Panc1 (cell line): Measurements from ENCODE around the gene CHCHD10. TPM values are rescaled to one million over a fixed set of nuclear protein-coding genes. Genes with fewer than 3 reads are reported as not detected.

Experiments
- ATAC-seq: fragments of 200-7000 bp; cut with Tn5 transposase; 2 replicates; pipeline ENCODE4 v1.9.1; 2020; ENCODE audit warnings: mild to moderate bottlenecking, moderate library complexity
- BruUV-seq: library from RNA; stranded (reverse); fragments of 400-500 nt; replicated peaks from 2 replicates; lab custom pipeline; 2021; lab: Mats Ljungman, UMichigan
- CTCF ChIA-PET: fragments of 300-600 bp; sonication (Branson Sonifier 250); formaldehyde crosslinking; loops from one replicate; lab custom pipeline; 2022; ENCODE audit warnings: antibody characterized with exemption; lab: Charles Lee
- POLR2A ChIA-PET: fragments of 300-600 bp; sonication (Branson Sonifier 250); formaldehyde crosslinking; loops from one replicate; lab custom pipeline; 2022; ENCODE audit warnings: antibody characterized with exemption; lab: Charles Lee
- DNase-seq: peaks from one replicate; pipeline ENCODE4 v3.0.0-alpha.2; 2010; ENCODE audit warnings: low read depth, low spot score
- H3K27ac ChIP-seq: 2 replicates; pipeline ENCODE4 v1.5.1; 2011; ENCODE audit warnings: mild to moderate bottlenecking, low read length, inconsistent platforms
- H3K27me3 ChIP-seq: fragments of 200-500 bp; sonication (Bioruptor generic); 2 replicates; pipeline ENCODE4 v1.6.0; 2014; ENCODE audit warnings: low read length, inconsistent platforms; ENCODE audit not compliant: control insufficient read depth, insufficient read depth
- H3K36me3 ChIP-seq: fragments of 200-500 bp; sonication (Bioruptor generic); 2 replicates; pipeline ENCODE4 v1.5.1; 2014; ENCODE audit warnings: inconsistent platforms, mild to moderate bottlenecking, low read length, moderate library complexity; ENCODE audit not compliant: control insufficient read depth, insufficient read depth
- H3K4me1 ChIP-seq: 2 replicates; pipeline ENCODE4 v1.5.1; 2011; ENCODE audit warnings: inconsistent platforms, mild to moderate bottlenecking, low read length, moderate library complexity; ENCODE audit not compliant: control insufficient read depth, insufficient read depth
- H3K4me3 ChIP-seq, 2 experiments: 2 replicates each; pipeline ENCODE4 v1.5.1; 2011 to 2012; ENCODE audit warnings: low read depth in 2 of 2, low read length in 2 of 2, mild to moderate bottlenecking in 2 of 2, inconsistent platforms in 1 of 2, moderate library complexity in 1 of 2
- H3K9me3 ChIP-seq: fragments of 200-500 bp; sonication (Bioruptor generic); 2 replicates; pipeline ENCODE4 v1.5.1; 2014; ENCODE audit warnings: low read depth, mild to moderate bottlenecking, inconsistent platforms, low read length, moderate library complexity; ENCODE audit not compliant: control insufficient read depth, insufficient read depth
- CTCF ChIP-seq: fragments of 450-650 bp; IDR thresholded peaks from 2 replicates; pipeline ENCODE4 v1.5.1; 2017; ENCODE audit warnings: mild to moderate bottlenecking
- POLR2AphosphoS5 ChIP-seq: IDR thresholded peaks from 2 replicates; pipeline ENCODE4 v1.6.1; 2012; ENCODE audit warnings: mild to moderate bottlenecking, low read depth, low read length, moderate library complexity
- REST ChIP-seq, 2 experiments: IDR thresholded peaks; 2 replicates each; pipeline ENCODE4 v1.6.1; 2011 to 2012; ENCODE audit warnings: low read depth in 2 of 2, control low read depth in 1 of 2, low read length in 1 of 2, mild to moderate bottlenecking in 1 of 2, moderate library complexity in 1 of 2; ENCODE audit not compliant: insufficient read depth in 1 of 2
- SIN3A ChIP-seq: IDR thresholded peaks from 2 replicates; pipeline ENCODE4 v1.6.1; 2012; ENCODE audit warnings: low read depth, mild to moderate bottlenecking, low read length, moderate library complexity, borderline replicate concordance; ENCODE audit not compliant: insufficient read depth
- TCF7L2 ChIP-seq: IDR thresholded peaks from 2 replicates; pipeline ENCODE4 v1.6.1; 2011; ENCODE audit warnings: mild to moderate bottlenecking, low read depth, low read length, inconsistent platforms
- in situ Hi-C: cut with HindIII; loops from 2 replicates; pipeline ENCODE4 v1.10.0; 2016; ENCODE audit warnings: low sequenced_read_pairs, low pct_unique_long_range_greater_than_20kb
- intact Hi-C: fragments of 100-400 bp; cut with micrococcal nuclease; formaldehyde crosslinking; loops from one replicate; pipeline ENCODE4 v1.10.0; 2022; ENCODE audit not compliant: unreplicated experiment
- total RNA-seq: library from RNA; stranded (reverse); gene quantifications from one replicate; pipeline ENCODE4 v1.2.1, GENCODE V29; 2021; ENCODE audit not compliant: unreplicated experiment

CHCHD10 gene
- total RNA-seq, 1 experiment from 2014 or later, result 84.4 TPM

GRCh38 chr22:23744001-23744400, 23.8 kb downstream of the CHCHD10 start:
- no peak overlapping the region for H3K27ac ChIP-seq
- H3K4me3 ChIP-seq, result no peak overlapping the region
- no peaks in the 10 kb centered on the region for H3K9me3 ChIP-seq
- in situ Hi-C loops (no loop called here), intact Hi-C loops (no loop called here)
- no peaks in the 10 kb centered on the region for H3K4me1 ChIP-seq
- no peaks in the 10 kb centered on the region for H3K36me3 ChIP-seq
- BruUV-seq, result no TSS peak
- DNase-seq (no peak), ATAC-seq (no peak)
- H3K27me3 ChIP-seq, result no peaks in the 10 kb centered on the region
- POLR2A ChIA-PET, result no interaction called here
- CTCF ChIA-PET, result no interaction called here
- TF ChIP-seq POLR2AphosphoS5 (no peak), CTCF (no peak), REST (IDR thresholded peaks at IDR 0.05; ENCODE audit: insufficient read depth in 1 of 2, low read depth in 2 of 2, low read length in 1 of 2) (no peak), TCF7L2 (no peak), SIN3A (no peak)

- ChIA-PET POLR2A (no interaction called here), CTCF (no interaction called here)
- BruUV-seq, result no TSS peak
Measured at GRCh38 chr22:23743303-23743705, 24.5 kb downstream of the CHCHD10 start.

More at GRCh38 chr22:23743303-23743705, 24.5 kb downstream of the CHCHD10 start:
- TF ChIP-seq SIN3A, result no peak
- TF ChIP-seq CTCF, result no peak
- Histone ChIP-seq H3K36me3 (no peaks in the 10 kb centered on the region), H3K4me3 (no peak overlapping the region), H3K4me1 (no peaks in the 10 kb centered on the region), H3K27ac (no peak overlapping the region), H3K9me3 (no peaks in the 10 kb centered on the region), H3K27me3 (no peaks in the 10 kb centered on the region)
- no peak for DNase-seq
- intact Hi-C loops (no loop called here), in situ Hi-C loops (no loop called here)
- ATAC-seq, result no peak
